Measurements from ENCODE around the gene ZNF83.
A peak's percentile ranks its signal among the peaks of the same experiment; 100 is the strongest.
"Not testable (repeated sequence)": the region's sequence is repeated elsewhere in the genome, so short reads cannot be mapped to it uniquely, and the experiment has no call there.

Gene ZNF83

GRCh38 chr19:52570000-52570861, 67.9 kb downstream of the ZNF83 start, which contains the start of gene ZNF701:
Gene ZNF701 (plus strand): TSS chr19:52570287. CDS start chr19:52574148, 3,861 bp downstream.
- Mint-ChIP-seq H3K27ac (peak within 1 kb of the TSS; percentile 96), H3K27me3 (ENCODE audit: low read depth, poor library complexity) (peaks cover 6% of the 10 kb centered on the region), H3K9me3 (peaks cover 11% of the 10 kb centered on the region), H3K36me3 (ENCODE audit: low read depth) (peaks cover 42% of the 10 kb centered on the region), H3K4me1 (peaks cover 37% of the 10 kb centered on the region), H3K4me3 (peak within 1 kb of the TSS; percentile 96)
- peak; percentile 99 for DNase-seq
- TF ChIP-seq, protein P1, sequence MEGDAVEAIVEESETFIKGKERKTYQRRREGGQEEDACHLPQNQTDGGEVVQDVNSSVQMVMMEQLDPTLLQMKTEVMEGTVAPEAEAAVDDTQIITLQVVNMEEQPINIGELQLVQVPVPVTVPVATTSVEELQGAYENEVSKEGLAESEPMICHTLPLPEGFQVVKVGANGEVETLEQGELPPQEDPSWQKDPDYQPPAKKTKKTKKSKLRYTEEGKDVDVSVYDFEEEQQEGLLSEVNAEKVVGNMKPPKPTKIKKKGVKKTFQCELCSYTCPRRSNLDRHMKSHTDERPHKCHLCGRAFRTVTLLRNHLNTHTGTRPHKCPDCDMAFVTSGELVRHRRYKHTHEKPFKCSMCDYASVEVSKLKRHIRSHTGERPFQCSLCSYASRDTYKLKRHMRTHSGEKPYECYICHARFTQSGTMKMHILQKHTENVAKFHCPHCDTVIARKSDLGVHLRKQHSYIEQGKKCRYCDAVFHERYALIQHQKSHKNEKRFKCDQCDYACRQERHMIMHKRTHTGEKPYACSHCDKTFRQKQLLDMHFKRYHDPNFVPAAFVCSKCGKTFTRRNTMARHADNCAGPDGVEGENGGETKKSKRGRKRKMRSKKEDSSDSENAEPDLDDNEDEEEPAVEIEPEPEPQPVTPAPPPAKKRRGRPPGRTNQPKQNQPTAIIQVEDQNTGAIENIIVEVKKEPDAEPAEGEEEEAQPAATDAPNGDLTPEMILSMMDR (IDR thresholded peaks at IDR 0.05), result no peak

GRCh38 chr19:52569638-52569999, 68.5 kb downstream of the ZNF83 start:
- peaks cover 13% of the 10 kb centered on the region for H3K9me3 Mint-ChIP-seq
- H3K27ac Mint-ChIP-seq, result peak overlapping the region; percentile 96
- DNase-seq, result peak; percentile 58
- H3K36me3 Mint-ChIP-seq (ENCODE audit: low read depth), result peaks cover 40% of the 10 kb centered on the region
- H3K27me3 Mint-ChIP-seq (ENCODE audit: low read depth, poor library complexity), result not testable (repeated sequence)
- peak overlapping the region; percentile 96 for H3K4me3 Mint-ChIP-seq
- H3K4me1 Mint-ChIP-seq, result peaks cover 37% of the 10 kb centered on the region

DNA sequence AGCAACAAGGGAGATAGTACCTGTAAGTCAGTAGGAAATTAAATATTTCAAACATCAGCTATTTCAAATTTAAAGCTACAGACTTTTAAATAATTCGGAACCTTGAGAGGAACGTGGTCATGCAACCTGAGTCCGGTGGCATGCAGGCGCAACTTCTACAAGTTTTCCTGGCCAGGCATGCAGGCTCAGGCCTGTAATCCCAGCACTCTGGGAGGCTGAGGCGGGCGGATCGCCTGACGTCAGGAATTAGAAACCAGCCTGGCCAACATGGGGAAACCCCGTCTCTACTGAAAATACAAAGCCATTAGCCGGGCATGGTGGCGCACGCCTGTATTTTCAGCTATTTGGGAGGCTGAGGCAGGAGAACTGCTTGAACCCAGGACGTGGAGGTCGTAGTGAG, 70.2 kb downstream of the ZNF83 start:
- Mint-ChIP-seq H3K4me1 (peaks cover 35% of the 10 kb centered on the region), H3K9me3 (peaks cover 21% of the 10 kb centered on the region), H3K27ac (no peak overlapping the region)

GRCh38 chr19:52566588-52566987, 71.6 kb downstream of the ZNF83 start:
- Mint-ChIP-seq H3K4me1 (peaks cover 26% of the 10 kb centered on the region), H3K27ac (no peak overlapping the region)
- DNase-seq, result no peak

More for the DNA sequence above, 70.2 kb downstream of the ZNF83 start:
- H3K36me3 Mint-ChIP-seq (ENCODE audit: low read depth), result peaks cover 45% of the 10 kb centered on the region
- H3K4me3 Mint-ChIP-seq, result no peak overlapping the region
- H3K27me3 Mint-ChIP-seq (ENCODE audit: low read depth, poor library complexity), result peaks cover 11% of the 10 kb centered on the region
- no peak for DNase-seq
- TF ChIP-seq, protein P1 (IDR thresholded peaks at IDR 0.05), result no peak

GRCh38 chr19:52566121-52566520, 72.0 kb downstream of the ZNF83 start:
- H3K4me3 Mint-ChIP-seq, result no peak overlapping the region
- H3K9me3 Mint-ChIP-seq, result peaks cover 35% of the 10 kb centered on the region
- TF ChIP-seq, protein P1 (IDR thresholded peaks at IDR 0.05), result no peak
- peaks cover 8% of the 10 kb centered on the region for H3K27me3 Mint-ChIP-seq (ENCODE audit: low read depth, poor library complexity)
- no peak overlapping the region for H3K27ac Mint-ChIP-seq
- H3K4me1 Mint-ChIP-seq, result peaks cover 21% of the 10 kb centered on the region
- H3K36me3 Mint-ChIP-seq (ENCODE audit: low read depth), result peaks cover 51% of the 10 kb centered on the region
- no peak for DNase-seq

More at GRCh38 chr19:52566588-52566987, 71.6 kb downstream of the ZNF83 start:
- peaks cover 8% of the 10 kb centered on the region for H3K27me3 Mint-ChIP-seq (ENCODE audit: low read depth, poor library complexity)
- peaks cover 32% of the 10 kb centered on the region for H3K9me3 Mint-ChIP-seq
- TF ChIP-seq, protein P1 (IDR thresholded peaks at IDR 0.05), result no peak
- H3K4me3 Mint-ChIP-seq, result no peak overlapping the region
- H3K36me3 Mint-ChIP-seq (ENCODE audit: low read depth), result peaks cover 51% of the 10 kb centered on the region
